ENCODE data around the gene ZNF213. TPM values are rescaled to one million over a fixed set of nuclear protein-coding genes. Genes with fewer than 3 reads are reported as not detected.

The ZNF213 gene
- total and polyA plus RNA-seq, 8 donors: 5.0 to 8.8 (median 6.7) TPM

- H3K9me3 ChIP-seq: no peaks in the 10 kb centered on the region
- FAIRE-seq: no peak
- no peak for ATAC-seq
- no peaks in the 10 kb centered on the region for H3K4me1 ChIP-seq
- DNase-seq: no peak
- no peaks in the 10 kb centered on the region for H3K36me3 ChIP-seq
- H3K4me3 ChIP-seq: no peak overlapping the region
- no peaks in the 10 kb centered on the region for H3K27me3 ChIP-seq
- intact Hi-C loops (cut with DNase I): loop anchor here in 1 of 3 donors (10.0 kb wide), 1 partner anchor 73 kb away; no protein-coding TSS in a partner anchor
- no peak overlapping the region for H3K27ac ChIP-seq
- no peak for TF ChIP-seq CTCF (IDR thresholded peaks at IDR 0.05)
- 67 to 85% methylated on average over 7 to 8 of the region's 8 CpGs for WGBS, 2 donors
Observed at GRCh38 chr16:3091551-3091950, 43.3 kb upstream of the ZNF213 start.

GRCh38 chr16:3092501-3092941 lies 42.3 kb upstream of the ZNF213 start:
- intact Hi-C loops (cut with DNase I): loop anchor here in 1 of 3 donors (10.0 kb wide), 1 partner anchor 72 kb away; no protein-coding TSS in a partner anchor
- H3K9me3 ChIP-seq: no peaks in the 10 kb centered on the region
- H3K27me3 ChIP-seq: no peaks in the 10 kb centered on the region
- no peaks in the 10 kb centered on the region for H3K4me1 ChIP-seq
- H3K36me3 ChIP-seq: no peaks in the 10 kb centered on the region
- DNase-seq (peak in 1 of 6 donors; percentile 57), ATAC-seq (no peak), FAIRE-seq (no peak)
- H3K27ac ChIP-seq: no peak overlapping the region
- no peak overlapping the region for H3K4me3 ChIP-seq
- 52 to 54% methylated on average over 16 to 20 of the region's 20 CpGs for WGBS, 2 donors
- no peak for TF ChIP-seq CTCF (IDR thresholded peaks at IDR 0.05)

- Histone ChIP-seq H3K4me3 (no peak overlapping the region), H3K4me1 (no peaks in the 10 kb centered on the region), H3K27ac (no peak overlapping the region), H3K27me3 (no peaks in the 10 kb centered on the region), H3K9me3 (no peaks in the 10 kb centered on the region), H3K36me3 (no peaks in the 10 kb centered on the region)
- no peak for FAIRE-seq
- peak; percentile 57 to 79 (median 69) for ATAC-seq
- intact Hi-C loops (cut with DNase I): loop anchor here in 1 of 3 donors (10.0 kb wide), 1 partner anchor 70 kb away; no protein-coding TSS in a partner anchor
- no peak for DNase-seq
- peak in 2 of 4 donors; percentile 23 to 27 for TF ChIP-seq CTCF (IDR thresholded peaks at IDR 0.05)
- WGBS, 2 donors: 59 to 71% methylated on average over 22 of the region's 22 CpGs
Observed at GRCh38 chr16:3094289-3095027, 40.4 kb upstream of the ZNF213 start.

GRCh38 chr16:3095869-3096268 lies 39.0 kb upstream of the ZNF213 start:
- H3K27ac ChIP-seq: no peak overlapping the region
- DNase-seq: no peak
- H3K4me3 ChIP-seq: no peak overlapping the region
- H3K36me3 ChIP-seq: no peaks in the 10 kb centered on the region
- H3K27me3 ChIP-seq: no peaks in the 10 kb centered on the region
- FAIRE-seq: no peak
- peak in 1 of 4 donors; percentile 11 for ATAC-seq
- no peak for TF ChIP-seq CTCF (IDR thresholded peaks at IDR 0.05)
- intact Hi-C loops (cut with DNase I): loop anchor here in 1 of 3 donors (10.0 kb wide), 1 partner anchor 69 kb away; no protein-coding TSS in a partner anchor
- H3K9me3 ChIP-seq: no peaks in the 10 kb centered on the region
- WGBS, 2 donors: 29 to 44% methylated on average over 4 of the region's 4 CpGs
- H3K4me1 ChIP-seq: peaks cover 0 to 7% (median 0%) of the 10 kb centered on the region in 3 donors

- WGBS, 2 donors: 64 to 74% methylated on average over 6 of the region's 6 CpGs
Observed at GRCh38 chr16:3096362-3096761, 38.5 kb upstream of the ZNF213 start.

More at GRCh38 chr16:3096362-3096761, 38.5 kb upstream of the ZNF213 start:
- no peak for TF ChIP-seq CTCF (IDR thresholded peaks at IDR 0.05)
- DNase-seq (no peak), FAIRE-seq (no peak), ATAC-seq (no peak)
- Histone ChIP-seq H3K4me1 (peaks cover 0 to 7% (median 0%) of the 10 kb centered on the region in 3 donors), H3K27ac (no peak overlapping the region), H3K36me3 (no peaks in the 10 kb centered on the region), H3K9me3 (no peaks in the 10 kb centered on the region), H3K27me3 (no peaks in the 10 kb centered on the region), H3K4me3 (no peak overlapping the region)
- intact Hi-C loops (cut with DNase I): loop anchor here in 1 of 3 donors (10.0 kb wide), 1 partner anchor 68 kb away; no protein-coding TSS in a partner anchor

Data from pancreas (tissue), 10 donors.